DOHH2 (cell line): Measurements from ENCODE around the gene RNF13.

Experiments
- CTCF ChIP-seq: fragments of 200-600 bp; sonication (generic); IDR thresholded peaks from one replicate; pipeline ENCODE4 v1.5.1; 2014; ENCODE audit warnings: antibody characterized with exemption, mild to moderate bottlenecking, low read depth, low read length; ENCODE audit not compliant: poor library complexity, severe bottlenecking
- EZH2phosphoT487 ChIP-seq: fragments of 200-600 bp; sonication (generic); IDR thresholded peaks from 2 replicates; pipeline ENCODE4 v1.6.1; 2017; ENCODE audit warnings: borderline replicate concordance, mild to moderate bottlenecking, antibody characterized with exemption, low read length, moderate library complexity, mixed read lengths

- TF ChIP-seq CTCF (no peak), EZH2phosphoT487 (no peak)
Observed at GRCh38 chr3:149933858-149934257, 120.8 kb downstream of the RNF13 start.
